NT2/D1 (cell line): Measurements from ENCODE around the gene ZDHHC5.

Experiments
- YY1 ChIP-seq: IDR thresholded peaks from 2 replicates; pipeline ENCODE4 v1.6.1; 2011; ENCODE audit not compliant: insufficient read length, insufficient read depth
- ZNF274 ChIP-seq: IDR thresholded peaks from 2 replicates; pipeline ENCODE4 v1.6.1; 2011; ENCODE audit warnings: mild to moderate bottlenecking, low read depth, low read length

- no peak for TF ChIP-seq ZNF274
- no peak for TF ChIP-seq YY1
Observed at GRCh38 chr11:57619331-57619730, 48.6 kb upstream of the ZDHHC5 start.
